Upper lobe of left lung (tissue), 4 donors: ENCODE results near the gene TNFRSF25.

Experiments used
- CTCF ChIP-seq, 6 experiments: fragments of 450-650 bp in 4 of 6; fragments of 200-600 bp in 2 of 6; sonication (generic) in 2 of 6; IDR thresholded peaks; one replicate each; pipeline ENCODE4 v1.5.1; 2016 to 2019; ENCODE audit warnings: antibody characterized with exemption in 6 of 6
- EP300 ChIP-seq, 4 donors: sonication (generic); formaldehyde crosslinking; IDR thresholded peaks; one replicate each; pipeline ENCODE4 v1.5.1; 2017; ENCODE audit warnings: antibody characterized with exemption in 4 of 4, control low read depth in 2 of 4

- TF ChIP-seq CTCF (IDR thresholded peaks at IDR 0.05) (no peak), EP300 (IDR thresholded peaks at IDR 0.05) (no peak)
Observed at GRCh38 chr1:6509220-6509918, 43.4 kb upstream of the TNFRSF25 start.
